ENCODE results near the gene FAM180A. TPM values are rescaled to one million over a fixed set of nuclear protein-coding genes. Genes with fewer than 3 reads are reported as not detected.
"Not testable (repeated sequence)": the region's sequence is repeated elsewhere in the genome, so short reads cannot be mapped to it uniquely, and the experiment has no call there.

The FAM180A gene
- total RNA-seq, 1 donor from 2014 or later = 0.26 TPM

DNA sequence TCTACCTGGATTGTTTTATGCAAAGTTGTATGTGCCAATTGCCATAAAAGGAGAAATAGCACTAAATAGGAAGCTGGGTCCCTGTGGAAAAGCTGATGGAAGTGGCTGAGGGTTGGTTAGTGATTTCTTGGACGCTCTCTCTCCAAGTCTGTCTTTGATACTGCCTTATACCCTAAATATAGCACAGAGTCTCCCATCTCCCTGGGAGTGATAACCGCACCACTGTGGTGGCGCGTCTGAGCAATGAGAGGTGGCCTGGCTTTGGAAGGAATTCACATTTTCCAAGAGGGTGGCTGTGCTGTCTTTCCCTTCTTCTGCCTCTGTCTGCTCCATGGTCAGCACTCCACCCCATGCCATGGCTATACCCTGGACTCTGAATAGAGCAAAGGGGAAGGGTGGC, 55.1 kb downstream of the FAM180A start:
- H3K36me3 ChIP-seq (ENCODE audit: control insufficient read depth, insufficient read depth, low read length) = peaks cover 2% of the 10 kb centered on the region

GRCh38 chr7:135692606-135693005, 56.0 kb downstream of the FAM180A start:
- H3K4me3 ChIP-seq (ENCODE audit: low read depth, low read length); H3K27me3 ChIP-seq (ENCODE audit: control insufficient read depth, insufficient read depth, low read length); DNase-seq (ENCODE audit: low read depth); H3K36me3 ChIP-seq (ENCODE audit: control insufficient read depth, insufficient read depth, low read length); FAIRE-seq: not testable (repeated sequence)

More for the DNA sequence above, 55.1 kb downstream of the FAM180A start:
- H3K27me3 ChIP-seq (ENCODE audit: control insufficient read depth, insufficient read depth, low read length) = no peaks in the 10 kb centered on the region
- TF ChIP-seq, protein P1, sequence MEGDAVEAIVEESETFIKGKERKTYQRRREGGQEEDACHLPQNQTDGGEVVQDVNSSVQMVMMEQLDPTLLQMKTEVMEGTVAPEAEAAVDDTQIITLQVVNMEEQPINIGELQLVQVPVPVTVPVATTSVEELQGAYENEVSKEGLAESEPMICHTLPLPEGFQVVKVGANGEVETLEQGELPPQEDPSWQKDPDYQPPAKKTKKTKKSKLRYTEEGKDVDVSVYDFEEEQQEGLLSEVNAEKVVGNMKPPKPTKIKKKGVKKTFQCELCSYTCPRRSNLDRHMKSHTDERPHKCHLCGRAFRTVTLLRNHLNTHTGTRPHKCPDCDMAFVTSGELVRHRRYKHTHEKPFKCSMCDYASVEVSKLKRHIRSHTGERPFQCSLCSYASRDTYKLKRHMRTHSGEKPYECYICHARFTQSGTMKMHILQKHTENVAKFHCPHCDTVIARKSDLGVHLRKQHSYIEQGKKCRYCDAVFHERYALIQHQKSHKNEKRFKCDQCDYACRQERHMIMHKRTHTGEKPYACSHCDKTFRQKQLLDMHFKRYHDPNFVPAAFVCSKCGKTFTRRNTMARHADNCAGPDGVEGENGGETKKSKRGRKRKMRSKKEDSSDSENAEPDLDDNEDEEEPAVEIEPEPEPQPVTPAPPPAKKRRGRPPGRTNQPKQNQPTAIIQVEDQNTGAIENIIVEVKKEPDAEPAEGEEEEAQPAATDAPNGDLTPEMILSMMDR (IDR thresholded peaks at IDR 0.05; ENCODE audit: insufficient read depth, low read length, severe bottlenecking) = no peak
- FAIRE-seq = no peak
- no peak for DNase-seq (ENCODE audit: low read depth)
- H3K4me3 ChIP-seq (ENCODE audit: low read depth, low read length) = no peak overlapping the region

GRCh38 chr7:135692055-135692454, 56.6 kb downstream of the FAM180A start:
- Histone ChIP-seq H3K36me3 (ENCODE audit: control insufficient read depth, insufficient read depth, low read length) (peaks cover 2% of the 10 kb centered on the region), H3K4me3 (ENCODE audit: low read depth, low read length) (no peak overlapping the region), H3K27me3 (ENCODE audit: control insufficient read depth, insufficient read depth, low read length) (no peaks in the 10 kb centered on the region)
- DNase-seq (ENCODE audit: low read depth) (no peak), FAIRE-seq (no peak)
- TF ChIP-seq, protein P1 (IDR thresholded peaks at IDR 0.05; ENCODE audit: insufficient read depth, low read length, severe bottlenecking) = no peak

DNA sequence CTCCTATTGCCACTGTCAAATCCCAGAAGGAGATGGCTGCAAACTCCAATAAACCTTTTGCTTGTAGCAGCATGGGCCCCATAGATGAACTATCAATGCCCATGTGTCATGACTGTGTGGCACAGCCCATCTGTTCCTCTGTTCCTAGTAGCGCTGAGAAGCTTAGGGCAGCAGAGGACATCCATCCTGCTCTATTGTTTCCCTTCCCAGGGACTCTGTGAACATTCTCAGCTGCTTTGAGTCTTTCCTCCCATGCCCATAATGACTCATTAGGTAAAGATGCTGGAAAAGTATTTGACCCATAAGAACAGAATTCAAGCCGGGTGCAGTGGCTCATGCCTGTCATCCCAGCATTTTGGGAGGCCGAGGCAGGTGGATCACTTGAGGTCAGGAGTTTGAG, 58.0 kb downstream of the FAM180A start:
- TF ChIP-seq, protein P1 (IDR thresholded peaks at IDR 0.05; ENCODE audit: insufficient read depth, low read length, severe bottlenecking) = no peak
- Histone ChIP-seq H3K4me3 (ENCODE audit: low read depth, low read length) (no peak overlapping the region), H3K36me3 (ENCODE audit: control insufficient read depth, insufficient read depth, low read length) (peaks cover 2% of the 10 kb centered on the region), H3K27me3 (ENCODE audit: control insufficient read depth, insufficient read depth, low read length) (no peaks in the 10 kb centered on the region)
- no peak for FAIRE-seq
- no peak for DNase-seq (ENCODE audit: low read depth)

GRCh38 chr7:135687466-135687865, 61.1 kb downstream of the FAM180A start:
- TF ChIP-seq, protein P1 (IDR thresholded peaks at IDR 0.05; ENCODE audit: insufficient read depth, low read length, severe bottlenecking) = no peak
- H3K4me3 ChIP-seq (ENCODE audit: low read depth, low read length) = no peak overlapping the region
- peaks cover 4% of the 10 kb centered on the region for H3K36me3 ChIP-seq (ENCODE audit: control insufficient read depth, insufficient read depth, low read length)
- no peaks in the 10 kb centered on the region for H3K27me3 ChIP-seq (ENCODE audit: control insufficient read depth, insufficient read depth, low read length)
- no peak for DNase-seq (ENCODE audit: low read depth)
- no peak for FAIRE-seq

DNA sequence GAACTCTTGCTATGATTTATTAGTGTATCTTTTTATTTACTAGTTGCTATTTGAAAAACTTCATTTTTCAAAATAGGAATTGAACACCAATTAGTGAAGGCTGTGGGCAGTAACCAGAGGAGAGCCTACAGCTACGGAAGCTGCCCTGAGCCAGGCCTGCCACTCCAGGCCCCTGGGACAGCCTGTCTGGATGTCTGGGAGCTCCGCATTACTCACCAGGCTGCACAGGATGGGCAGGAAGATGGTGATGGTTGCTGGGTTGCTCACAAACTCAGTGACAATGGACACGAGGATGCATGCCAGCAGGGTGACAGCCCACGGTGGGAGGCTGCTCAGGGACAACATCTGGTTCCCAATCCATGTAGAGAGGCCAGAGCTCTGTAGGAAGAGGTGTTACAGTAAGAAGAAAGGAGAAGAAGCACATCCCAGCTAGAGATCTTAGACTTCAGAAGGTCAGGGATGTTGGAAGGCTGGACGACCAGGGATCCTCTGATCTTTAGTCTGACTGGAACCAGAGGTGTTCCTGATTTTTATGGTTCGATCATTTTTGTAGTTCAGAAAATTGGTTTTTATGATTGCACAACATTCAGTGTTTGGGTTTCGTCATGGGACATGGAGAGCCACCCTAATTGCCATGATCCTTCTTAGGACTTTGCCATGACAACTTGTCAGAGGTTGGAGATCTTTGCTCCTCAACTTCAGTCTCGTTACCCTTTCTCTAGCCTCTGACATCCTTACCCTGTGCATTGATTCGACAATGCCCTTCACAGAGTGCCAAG, 63.1 kb downstream of the FAM180A start:
- TF ChIP-seq, protein P1 (IDR thresholded peaks at IDR 0.05; ENCODE audit: insufficient read depth, low read length, severe bottlenecking) = no peak
- Histone ChIP-seq H3K4me3 (ENCODE audit: low read depth, low read length) (no peak overlapping the region), H3K36me3 (ENCODE audit: control insufficient read depth, insufficient read depth, low read length) (peaks cover 1% of the 10 kb centered on the region), H3K27me3 (ENCODE audit: control insufficient read depth, insufficient read depth, low read length) (no peaks in the 10 kb centered on the region)
- DNase-seq (ENCODE audit: low read depth) = no peak
- no peak for FAIRE-seq

Measured in bronchial epithelial cell (primary cell).